Brain pericyte (primary cell): Measurements from ENCODE around the gene ARHGAP33.
A peak's percentile ranks its signal among the peaks of the same experiment; 100 is the strongest.
"Not testable (repeated sequence)": the region's sequence is repeated elsewhere in the genome, so short reads cannot be mapped to it uniquely, and the experiment has no call there.

Experiments used
- DNase-seq: peaks from one replicate; pipeline ENCODE4 v3.0.0-alpha.2; 2012; ENCODE audit warnings: low read depth, low spot score

Gene ARHGAP33

DNA sequence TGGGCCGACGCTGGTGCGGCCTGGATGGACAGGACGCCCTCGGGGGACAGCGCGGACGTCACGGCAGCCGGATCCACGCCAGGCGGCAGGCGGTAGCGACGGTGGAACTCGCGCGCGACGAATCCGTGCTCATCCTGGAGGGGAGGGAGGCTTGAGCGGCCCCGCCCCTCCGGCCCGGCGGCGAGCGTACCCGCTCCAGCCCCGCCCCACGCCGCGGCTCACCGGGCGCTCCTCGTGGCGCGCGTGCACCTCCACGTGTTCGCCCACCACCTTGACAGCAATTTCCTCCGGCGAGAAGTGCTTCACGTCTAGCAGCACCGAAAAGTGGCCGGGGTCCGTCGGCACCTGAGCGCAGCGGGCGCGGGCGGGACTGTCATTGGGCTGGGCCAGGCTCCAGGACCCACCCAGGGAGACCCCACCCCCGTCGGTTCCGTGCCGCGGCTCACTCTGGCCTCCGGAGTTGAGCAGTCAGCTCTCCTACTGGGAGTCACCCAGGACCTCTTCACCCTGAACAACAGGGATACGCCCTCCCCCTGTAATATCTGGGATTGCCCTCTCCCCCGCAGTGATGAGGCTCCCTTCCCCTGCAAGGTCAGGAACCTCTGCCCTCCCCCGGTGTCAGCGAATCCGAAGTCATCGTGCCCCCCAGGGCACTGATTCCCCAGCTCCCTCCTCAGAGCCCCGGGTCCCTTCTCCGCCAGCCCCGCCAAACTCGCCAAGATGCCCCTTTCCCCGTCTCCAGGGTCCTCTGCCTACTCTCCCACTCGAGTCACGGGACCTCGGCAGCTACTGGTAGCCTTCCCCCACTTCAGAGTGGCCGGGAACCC lies 19.6 kb upstream of the ARHGAP33 start:
- no peak for DNase-seq

DNA sequence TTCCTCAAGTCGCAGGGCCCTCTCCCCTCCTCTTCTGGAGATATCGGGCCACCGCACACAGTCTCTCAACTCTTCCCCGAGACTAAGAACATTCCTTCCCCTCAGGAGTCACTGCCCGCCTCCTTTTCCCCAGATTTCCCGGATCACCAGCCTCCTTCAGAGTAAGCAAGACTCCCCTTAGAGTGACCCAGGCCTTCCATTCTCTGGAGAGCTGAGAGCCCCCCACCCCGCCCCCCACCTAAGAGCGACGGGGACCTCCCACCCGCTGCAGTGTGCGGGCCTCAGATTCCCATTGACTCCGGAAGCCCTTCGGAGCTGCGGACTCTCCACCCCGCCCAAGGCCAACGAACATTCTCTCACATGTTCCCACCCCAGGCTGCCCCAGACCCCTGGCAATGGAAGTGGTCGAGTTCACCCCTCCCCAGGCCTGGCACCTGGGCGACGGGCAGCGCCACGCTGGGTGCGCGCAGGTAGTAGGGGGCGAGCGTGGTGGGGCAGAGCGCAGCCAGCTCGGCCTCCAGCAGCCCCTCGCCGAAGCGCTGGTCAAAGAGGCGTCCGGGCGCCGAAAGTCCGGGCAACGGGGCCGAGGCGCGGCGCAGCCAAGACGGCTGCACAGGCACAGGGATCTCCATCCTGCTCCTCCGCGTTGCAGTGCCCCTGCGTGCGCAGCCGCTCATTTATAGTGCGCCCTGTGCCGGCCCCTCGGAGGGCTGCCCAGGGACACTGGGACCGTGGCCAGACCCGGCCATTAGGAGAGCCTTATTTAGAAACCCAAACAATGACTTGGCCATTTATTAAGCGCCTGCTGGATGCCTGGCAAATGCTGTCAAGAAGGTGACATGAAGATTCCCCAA lies 18.8 kb upstream of the ARHGAP33 start, which contains the start of gene HSPB6:
Gene HSPB6, minus strand, starts transcription at position 653 of the 854 bp plus-strand sequence. Its CDS starts 21 bp downstream, at position 632.
- DNase-seq: no peak

- peak; percentile 81 for DNase-seq
These were observed 18.1 kb upstream of the ARHGAP33 start for GRCh38 chr19:35757231-35757748.

DNA sequence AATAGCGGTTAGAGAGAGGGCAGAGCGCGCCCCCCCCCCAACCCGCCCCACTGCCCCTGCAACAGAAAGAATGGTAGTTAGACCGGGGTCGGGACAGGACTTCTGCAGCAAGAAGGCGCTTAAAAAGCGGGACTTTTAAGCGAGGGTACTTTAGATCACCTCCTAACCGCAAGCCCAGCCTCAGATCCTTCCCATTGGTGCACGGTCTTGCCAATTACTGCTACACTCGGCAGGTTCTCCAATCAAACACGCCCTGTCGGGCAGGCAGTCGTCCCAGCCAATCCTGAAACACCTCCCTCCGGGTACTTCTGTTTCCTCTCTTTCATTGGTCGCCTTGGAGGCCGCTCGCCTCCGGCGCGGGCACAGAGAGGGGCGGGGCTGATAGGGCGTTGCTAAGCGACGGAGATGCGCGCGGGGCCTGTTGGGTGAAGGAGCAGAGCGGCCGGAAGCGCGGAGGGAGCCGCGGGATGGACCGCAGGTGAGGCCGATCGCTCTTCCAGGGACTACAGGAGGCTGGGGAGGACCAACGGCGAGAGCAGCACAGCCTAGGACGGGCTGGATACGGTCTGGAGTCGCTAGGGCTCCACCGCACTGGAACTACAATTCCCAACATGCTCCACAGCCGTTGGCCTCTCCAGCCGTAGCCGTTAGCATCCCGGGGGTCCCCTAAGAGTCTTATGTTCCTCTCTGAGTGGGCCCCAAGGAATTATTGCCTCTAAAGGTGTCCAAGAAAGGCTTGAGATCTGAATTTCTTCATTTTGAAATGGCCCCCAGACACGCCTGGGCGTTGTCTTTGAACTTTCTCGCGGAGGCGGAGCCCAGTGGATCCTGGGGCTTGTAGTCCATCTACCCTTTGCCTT lies 17.4 kb upstream of the ARHGAP33 start, which contains the start of gene PROSER3:
Gene PROSER3, plus strand, starts transcription at position 428 of the 860 bp plus-strand sequence. Its CDS starts 40 bp downstream, at position 468.
- peak; percentile 98 for DNase-seq

GRCh38 chr19:35759697-35760096 lies 15.7 kb upstream of the ARHGAP33 start:
- no peak for DNase-seq

GRCh38 chr19:35760711-35761349 lies 14.5 kb upstream of the ARHGAP33 start:
- no peak for DNase-seq

GRCh38 chr19:35764432-35765315 lies 10.7 kb upstream of the ARHGAP33 start:
- no peak for DNase-seq

DNA sequence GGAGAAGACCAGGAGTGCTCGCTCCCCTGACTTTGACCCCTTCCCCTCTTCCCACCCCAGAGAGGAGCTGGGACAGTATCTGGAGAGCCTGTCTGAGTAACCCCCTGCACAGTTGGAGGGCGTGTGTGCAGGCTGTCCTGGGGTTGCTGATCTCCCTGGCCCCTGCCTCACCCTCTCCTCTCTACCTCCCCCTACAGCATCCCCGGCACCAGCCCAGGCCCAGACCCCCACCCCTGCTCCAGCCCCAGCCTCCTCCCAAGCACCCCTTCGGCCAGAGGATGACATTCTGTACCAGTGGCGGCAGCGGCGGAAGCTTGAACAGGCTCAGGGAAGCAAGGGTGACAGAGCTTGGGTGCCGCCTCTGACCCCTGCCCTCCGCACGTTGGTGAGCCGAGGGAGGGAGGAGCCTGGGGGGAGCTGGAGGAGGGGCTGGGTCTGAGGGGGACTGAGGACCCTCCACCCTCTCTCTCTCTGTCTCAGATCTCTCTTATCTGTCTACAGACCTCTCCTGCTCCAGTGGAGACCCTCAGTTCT lies 8.7 kb upstream of the ARHGAP33 start:
- DNase-seq: no peak

DNA sequence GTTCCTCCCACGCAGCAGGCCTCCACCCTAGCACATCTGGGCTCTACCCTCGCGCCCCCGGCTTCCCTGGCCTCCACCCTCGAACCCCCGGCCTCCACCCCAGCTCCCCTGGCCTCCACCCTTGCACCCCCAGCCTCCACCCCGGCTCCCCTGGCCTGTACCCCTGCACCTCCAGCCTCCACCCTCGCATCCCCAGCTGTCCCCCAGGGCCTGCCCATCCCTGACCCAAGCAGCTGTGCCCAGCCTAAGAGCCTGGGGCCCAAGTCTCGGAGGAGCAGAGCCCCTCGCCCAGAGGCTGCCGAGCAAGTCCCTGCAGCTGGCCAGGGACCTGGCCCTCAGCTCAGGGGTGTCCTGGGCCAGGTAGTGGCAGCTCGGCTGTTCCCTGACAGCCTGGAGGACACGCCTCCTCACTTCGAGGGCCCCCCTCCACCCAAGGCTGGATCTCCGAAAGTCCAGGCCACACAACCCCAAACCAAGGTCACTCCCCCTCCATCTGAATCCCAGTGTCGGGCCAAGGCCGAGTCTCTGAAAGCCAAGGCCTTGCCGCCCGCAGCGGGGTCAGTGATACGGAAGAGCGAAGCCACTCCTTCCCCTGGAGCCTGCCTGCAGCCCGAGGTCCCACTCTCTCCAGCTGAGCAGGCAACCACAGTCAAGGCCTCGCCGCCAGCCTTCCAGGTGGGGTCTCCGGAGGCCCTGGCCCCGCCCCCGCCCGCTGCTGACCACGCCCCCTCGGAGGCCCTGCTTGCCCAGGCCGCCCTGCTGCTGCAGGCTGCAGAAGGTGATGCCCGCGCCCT lies 7.9 kb upstream of the ARHGAP33 start:
- no peak for DNase-seq

- DNase-seq: no peak
These were observed 7.3 kb upstream of the ARHGAP33 start for GRCh38 chr19:35768082-35768421.

DNA sequence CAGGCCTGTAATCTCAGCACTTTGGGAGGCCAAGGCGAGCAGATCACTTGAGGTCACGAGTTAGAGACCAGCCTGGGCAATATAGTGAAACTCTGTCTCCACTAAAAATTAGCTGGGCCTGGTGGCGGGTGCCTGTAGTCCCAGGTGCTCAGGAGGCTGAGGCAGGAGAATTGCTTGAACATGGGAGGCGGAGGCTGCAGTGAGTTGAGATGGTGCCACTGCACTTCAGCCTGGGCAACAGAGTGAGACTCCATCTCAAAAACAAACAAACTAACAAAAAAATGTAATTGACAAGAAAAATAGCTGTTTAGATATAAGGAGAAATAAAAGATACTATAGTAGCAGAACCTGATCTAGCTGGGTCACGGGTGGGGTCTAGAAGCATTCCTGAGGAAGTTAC lies 3.0 kb upstream of the ARHGAP33 start:
- DNase-seq: not testable (repeated sequence)

DNA sequence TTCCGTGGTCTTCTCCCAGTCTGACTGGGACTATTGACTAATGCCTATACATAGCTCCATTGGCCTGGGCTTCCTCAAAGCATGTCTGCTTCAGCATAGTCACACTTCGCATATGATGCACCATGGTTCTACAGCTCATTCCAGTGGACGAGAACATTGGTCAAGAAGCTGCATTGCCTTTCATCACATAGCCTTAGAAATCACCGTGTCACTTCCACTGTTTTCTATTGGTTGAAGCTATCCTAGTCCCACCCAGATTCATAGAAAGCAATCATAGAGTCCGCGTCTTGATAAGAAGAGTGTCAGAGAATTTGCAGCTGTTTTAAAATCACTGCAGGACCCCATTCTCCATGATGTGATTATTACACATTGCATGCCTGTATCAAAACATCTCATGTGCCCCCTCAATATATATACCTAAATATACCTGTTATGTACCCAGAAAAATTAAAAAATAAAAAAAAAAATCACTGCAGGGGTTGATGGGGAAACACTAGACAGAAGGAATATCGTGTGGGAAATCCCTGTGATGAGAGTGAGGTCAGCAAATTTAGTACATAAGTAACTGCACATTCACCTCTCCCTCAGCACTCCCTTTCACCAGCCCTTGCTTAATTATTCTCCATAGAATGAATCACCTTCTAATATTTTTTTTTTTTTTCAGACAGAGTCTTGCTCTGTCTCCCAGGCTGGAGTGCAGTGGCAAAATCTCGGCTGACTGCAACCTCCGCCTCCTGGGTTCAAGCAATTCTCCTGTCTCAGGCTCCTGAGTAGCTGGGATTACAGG lies 2.2 kb upstream of the ARHGAP33 start:
- no peak for DNase-seq

GRCh38 chr19:35774274-35775045 lies 904 bp upstream of the ARHGAP33 start:
- no peak for DNase-seq

DNA sequence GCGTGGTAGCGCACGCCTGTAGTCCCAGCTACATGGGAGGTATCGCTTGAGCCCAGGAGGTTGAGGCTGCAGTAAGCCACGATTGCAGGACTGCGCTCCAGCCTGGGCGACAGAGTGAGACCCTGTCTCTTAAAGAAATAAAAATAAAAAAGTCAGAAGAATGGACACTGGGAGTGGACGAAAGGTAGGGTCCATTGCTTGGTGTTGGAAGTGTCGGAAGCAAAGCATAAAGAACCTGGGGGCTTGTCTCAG lies 392 bp upstream of the ARHGAP33 start:
- DNase-seq: no peak

DNA sequence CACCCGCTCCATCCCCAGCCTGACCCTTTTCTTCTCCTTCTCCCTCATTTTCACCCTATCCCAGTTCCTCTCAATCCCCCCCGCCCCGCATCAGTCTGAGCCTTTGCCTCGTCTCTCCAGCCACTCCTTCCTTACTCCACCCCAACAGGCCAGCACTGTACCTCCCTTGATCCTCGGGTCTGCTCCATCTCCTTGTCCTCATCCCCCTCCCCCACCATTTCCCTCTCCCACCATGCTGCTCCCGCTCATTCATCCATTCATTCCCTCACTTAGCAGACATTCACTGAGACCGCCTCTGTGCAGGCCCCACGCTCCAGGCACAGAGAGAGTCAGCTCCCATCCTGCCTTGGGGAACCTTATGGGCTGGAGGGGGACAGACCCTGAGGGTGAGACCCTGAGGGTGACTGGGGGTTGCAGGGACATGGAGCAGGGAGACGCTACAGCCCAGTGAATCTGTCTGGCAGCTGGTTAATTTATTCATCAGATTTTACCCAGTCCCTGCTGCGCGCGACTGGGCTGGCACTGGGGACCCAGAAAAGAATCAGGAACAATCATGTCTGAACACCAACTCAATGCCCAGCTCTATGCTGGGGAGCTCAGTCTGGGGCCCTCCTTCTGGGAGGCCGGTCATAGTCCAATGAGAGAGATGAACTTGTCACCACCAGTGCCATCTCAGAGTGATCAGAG lies 881 bp downstream of the ARHGAP33 start:
- no peak for DNase-seq

DNA sequence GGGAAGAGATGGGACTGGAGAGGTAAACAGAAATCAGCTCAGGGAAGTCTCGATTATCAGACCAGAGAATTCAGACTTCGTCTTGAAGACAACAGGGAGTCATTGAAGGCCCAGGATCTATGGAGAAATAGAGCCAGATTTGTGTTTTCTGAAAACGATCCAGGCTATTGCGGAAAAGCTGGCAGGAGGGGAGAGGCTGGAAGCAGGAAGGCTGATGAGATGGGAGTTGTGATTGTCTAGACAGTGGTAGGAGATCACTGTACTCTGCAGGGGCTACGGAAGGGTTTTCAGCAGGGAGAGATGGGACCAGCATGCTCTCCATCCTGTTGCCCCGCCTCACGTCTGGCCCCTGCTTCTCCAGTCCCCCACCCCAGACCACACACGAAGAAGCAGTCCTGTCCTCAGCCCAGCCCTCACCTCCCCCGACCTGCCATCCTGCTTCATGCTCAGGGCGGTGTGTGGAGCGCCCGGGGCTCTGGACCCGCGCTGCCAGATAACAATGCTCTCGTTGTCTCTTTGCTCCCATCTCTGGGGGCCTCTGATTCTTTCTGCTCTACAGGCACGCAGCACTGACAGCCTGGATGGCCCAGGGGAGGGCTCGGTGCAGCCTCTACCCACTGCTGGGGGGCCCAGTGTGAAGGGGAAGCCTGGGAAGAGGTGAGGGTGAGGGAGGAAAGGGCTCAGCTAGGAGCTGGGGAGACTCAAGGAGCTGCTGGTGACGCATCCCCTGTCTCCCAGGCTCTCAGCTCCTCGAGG lies 1.9 kb downstream of the ARHGAP33 start:
- no peak for DNase-seq
